Measurements from ENCODE around the gene TLE1.

Gene TLE1

DNA sequence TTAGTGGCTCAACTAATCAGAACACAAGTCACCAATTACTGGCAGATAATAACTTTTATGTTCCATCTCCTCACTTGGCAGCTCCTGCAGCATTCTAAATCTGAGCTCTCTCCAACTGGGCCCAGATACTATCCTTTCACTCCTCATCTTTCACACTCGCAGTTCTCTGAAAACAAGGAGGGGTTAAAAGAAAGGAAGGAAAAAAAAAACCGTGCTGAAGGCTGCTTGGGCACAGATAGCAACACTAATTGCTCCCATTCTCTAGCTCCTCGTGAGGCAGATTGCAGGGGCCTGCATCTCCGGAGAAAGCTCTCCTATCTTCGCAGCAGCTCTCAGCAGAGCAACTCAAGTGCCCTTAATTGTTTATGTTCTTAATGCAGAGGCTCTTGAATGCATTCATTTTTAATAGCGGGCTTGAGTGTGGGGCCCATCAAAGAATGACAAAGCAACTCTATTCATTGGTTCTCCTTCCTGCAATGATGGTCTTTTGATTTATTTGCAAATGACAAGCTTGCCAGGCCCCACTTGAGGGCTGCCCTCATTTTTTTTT, 23.9 kb downstream of the TLE1 start:
- no peak for DNase-seq (ENCODE audit: low read depth)
- no peak overlapping the region for H3K4me3 ChIP-seq (ENCODE audit: low read depth, low read length)
- TF ChIP-seq, protein P1, sequence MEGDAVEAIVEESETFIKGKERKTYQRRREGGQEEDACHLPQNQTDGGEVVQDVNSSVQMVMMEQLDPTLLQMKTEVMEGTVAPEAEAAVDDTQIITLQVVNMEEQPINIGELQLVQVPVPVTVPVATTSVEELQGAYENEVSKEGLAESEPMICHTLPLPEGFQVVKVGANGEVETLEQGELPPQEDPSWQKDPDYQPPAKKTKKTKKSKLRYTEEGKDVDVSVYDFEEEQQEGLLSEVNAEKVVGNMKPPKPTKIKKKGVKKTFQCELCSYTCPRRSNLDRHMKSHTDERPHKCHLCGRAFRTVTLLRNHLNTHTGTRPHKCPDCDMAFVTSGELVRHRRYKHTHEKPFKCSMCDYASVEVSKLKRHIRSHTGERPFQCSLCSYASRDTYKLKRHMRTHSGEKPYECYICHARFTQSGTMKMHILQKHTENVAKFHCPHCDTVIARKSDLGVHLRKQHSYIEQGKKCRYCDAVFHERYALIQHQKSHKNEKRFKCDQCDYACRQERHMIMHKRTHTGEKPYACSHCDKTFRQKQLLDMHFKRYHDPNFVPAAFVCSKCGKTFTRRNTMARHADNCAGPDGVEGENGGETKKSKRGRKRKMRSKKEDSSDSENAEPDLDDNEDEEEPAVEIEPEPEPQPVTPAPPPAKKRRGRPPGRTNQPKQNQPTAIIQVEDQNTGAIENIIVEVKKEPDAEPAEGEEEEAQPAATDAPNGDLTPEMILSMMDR (conservative IDR thresholded peaks at IDR 0.05; ENCODE audit: low read depth, low read length) = no peak

DNA sequence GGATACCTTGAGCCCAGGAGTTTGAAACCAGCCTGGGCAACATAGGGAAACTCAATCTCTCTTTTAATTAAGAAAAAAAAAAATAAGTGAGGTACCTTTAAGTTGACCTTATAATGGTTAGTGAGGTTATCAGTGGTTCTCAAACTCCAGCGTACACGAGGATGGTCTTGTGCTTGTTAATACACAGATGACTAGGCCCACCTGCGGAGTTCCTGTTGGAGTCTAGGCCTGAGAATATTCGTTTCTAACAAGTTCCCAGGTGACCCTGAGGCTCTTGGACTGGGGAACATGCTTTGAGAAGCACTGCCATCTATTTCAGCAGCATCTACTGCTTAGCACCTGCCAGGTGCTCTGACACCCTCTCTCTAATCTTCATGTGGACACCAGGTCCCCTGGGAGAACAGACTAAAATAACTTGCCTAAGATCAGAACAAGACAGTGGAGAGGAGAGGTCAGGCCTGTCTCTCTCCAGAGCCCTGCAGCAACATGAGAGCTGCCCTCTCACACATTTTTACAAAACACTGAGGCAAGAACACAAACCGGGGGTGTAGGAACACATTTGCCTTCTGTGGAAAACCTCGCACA, 24.6 kb downstream of the TLE1 start:
- DNase-seq (ENCODE audit: low read depth) = no peak
- H3K4me3 ChIP-seq (ENCODE audit: low read depth, low read length) = no peak overlapping the region
- TF ChIP-seq, protein P1 (conservative IDR thresholded peaks at IDR 0.05; ENCODE audit: low read depth, low read length) = no peak

DNA sequence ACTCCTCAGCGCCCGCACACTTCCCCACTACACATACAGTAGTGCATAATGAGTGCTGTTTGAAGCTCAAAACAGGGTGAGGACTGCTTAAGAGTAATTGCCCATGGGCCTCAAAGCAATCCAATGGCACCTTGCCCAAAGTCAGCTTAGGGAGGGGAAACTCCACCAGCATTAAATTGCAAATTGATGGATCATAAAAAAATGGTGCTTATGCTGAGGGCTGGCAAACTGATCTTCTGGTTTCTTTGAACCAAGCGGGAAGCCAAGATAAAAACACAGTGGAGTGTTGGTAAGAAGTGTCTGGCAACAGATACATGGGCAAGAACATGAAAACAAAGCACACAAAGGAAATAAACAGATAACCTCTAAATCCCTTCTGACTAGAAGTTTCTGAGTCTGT, 28.0 kb downstream of the TLE1 start:
- no peak overlapping the region for H3K4me3 ChIP-seq (ENCODE audit: low read depth, low read length)
- DNase-seq (ENCODE audit: low read depth) = no peak
- TF ChIP-seq, protein P1 (conservative IDR thresholded peaks at IDR 0.05; ENCODE audit: low read depth, low read length) = no peak

DNA sequence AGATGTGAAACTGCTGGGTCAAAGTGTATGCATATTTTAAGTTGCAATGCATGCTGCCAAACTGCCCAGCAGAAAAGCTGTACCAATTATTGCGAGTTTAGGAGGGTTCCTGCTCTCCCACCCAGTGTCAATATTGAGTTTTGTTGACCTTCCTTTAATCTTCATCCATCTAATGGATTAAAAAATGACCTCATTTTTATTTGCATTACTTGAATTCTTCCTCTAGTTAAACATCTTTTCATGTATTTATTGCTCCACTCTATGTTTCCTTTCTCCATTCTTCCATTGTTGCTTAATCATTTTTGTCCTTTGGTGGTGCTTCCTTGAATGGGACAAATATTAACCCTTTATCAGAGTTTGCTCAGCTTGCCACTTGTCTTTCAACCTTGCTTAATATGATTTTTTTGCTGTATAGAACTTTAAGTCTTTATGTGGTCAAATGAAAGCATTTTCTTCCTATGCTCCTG, 32.4 kb downstream of the TLE1 start:
- H3K4me3 ChIP-seq (ENCODE audit: low read depth, low read length) = no peak overlapping the region
- DNase-seq (ENCODE audit: low read depth) = no peak
- TF ChIP-seq, protein P1 (conservative IDR thresholded peaks at IDR 0.05; ENCODE audit: low read depth, low read length) = no peak

DNA sequence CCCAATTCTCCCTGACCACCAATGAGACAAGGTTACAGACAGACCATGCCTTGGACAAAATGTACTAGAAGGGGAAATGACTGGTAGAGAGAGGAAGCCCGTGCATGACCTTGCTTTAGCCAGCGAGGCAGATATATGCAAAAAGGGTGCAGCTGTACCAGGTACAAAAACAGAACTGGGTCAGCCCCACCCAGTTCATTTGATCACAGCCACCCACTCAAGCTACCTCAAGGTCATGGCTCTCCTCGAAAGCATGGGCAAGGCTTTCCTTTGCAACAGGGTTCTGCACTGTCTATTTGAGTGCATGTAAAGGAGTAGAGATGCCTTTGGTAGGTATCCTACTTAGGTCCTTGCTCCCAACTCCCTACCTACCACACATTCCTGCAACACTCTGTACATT, 33.3 kb downstream of the TLE1 start:
- DNase-seq (ENCODE audit: low read depth) = peak; percentile 65
- TF ChIP-seq, protein P1 (conservative IDR thresholded peaks at IDR 0.05; ENCODE audit: low read depth, low read length) = no peak
- no peak overlapping the region for H3K4me3 ChIP-seq (ENCODE audit: low read depth, low read length)

DNA sequence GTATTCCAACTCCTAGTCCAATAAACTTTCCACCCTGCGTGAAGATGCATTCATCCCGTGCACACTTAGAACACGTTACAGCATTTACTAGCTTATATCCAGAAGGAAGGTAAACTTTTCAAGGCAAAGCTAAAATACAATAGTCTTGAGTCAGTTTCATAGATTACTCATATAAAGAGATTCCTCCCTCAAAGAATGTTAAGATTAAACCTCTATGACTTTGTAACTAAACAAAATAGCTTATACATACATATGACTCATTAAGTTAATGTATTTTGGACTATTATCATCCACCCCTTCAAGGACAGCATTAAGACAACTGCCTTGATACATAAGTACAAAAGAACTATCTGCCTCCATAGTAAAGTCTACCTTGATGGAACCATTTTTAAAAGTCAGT, 36.1 kb downstream of the TLE1 start:
- H3K4me3 ChIP-seq (ENCODE audit: low read depth, low read length) = no peak overlapping the region
- DNase-seq (ENCODE audit: low read depth) = no peak
- TF ChIP-seq, protein P1 (conservative IDR thresholded peaks at IDR 0.05; ENCODE audit: low read depth, low read length) = no peak

DNA sequence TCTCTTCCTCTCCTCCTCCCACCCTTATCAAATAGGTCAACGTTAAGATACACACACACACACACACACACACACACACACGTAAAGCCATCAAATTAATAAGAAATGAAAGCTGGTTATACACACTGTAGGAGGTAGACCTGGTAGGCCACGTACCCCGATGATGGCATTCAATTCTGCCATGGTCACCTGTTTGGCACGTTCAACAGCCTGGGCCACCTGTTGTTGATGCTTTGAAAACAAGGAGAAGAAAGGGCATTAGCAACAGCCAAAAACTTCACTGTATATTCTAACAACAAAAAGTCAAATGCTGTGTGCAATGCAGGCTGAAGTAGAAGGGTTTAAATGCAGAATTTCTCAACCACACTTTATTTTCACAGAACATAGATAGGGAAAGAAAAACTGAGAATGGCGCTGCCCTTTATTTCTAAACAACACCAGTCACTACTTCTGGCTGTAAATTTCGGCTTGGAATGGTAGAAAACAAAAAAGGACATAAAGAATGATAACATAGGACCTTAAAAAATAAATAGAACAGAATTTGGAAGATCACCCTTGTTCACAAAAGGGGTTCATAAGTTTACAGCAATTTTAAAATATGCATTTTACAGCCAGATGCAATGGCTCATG, 37.2 kb downstream of the TLE1 start:
- TF ChIP-seq, protein P1 (conservative IDR thresholded peaks at IDR 0.05; ENCODE audit: low read depth, low read length) = no peak
- DNase-seq (ENCODE audit: low read depth) = no peak
- H3K4me3 ChIP-seq (ENCODE audit: low read depth, low read length) = no peak overlapping the region
